PC-9 (cell line): ENCODE measurements around the gene COL4A2.

Experiments used
- EZH2 ChIP-seq: fragments of 200-600 bp; sonication (generic); IDR thresholded peaks from 2 replicates; pipeline ENCODE4 v1.8.0; 2017; ENCODE audit warnings: antibody characterized with exemption, low read depth
- TF ChIP-seq, protein P1 (sequence below): fragments of 200-600 bp; sonication (generic); conservative IDR thresholded peaks from 2 replicates; pipeline ENCODE4 v1.6.1; 2017; ENCODE audit warnings: mixed run types, antibody characterized with exemption, mild to moderate bottlenecking, moderate library complexity

DNA sequence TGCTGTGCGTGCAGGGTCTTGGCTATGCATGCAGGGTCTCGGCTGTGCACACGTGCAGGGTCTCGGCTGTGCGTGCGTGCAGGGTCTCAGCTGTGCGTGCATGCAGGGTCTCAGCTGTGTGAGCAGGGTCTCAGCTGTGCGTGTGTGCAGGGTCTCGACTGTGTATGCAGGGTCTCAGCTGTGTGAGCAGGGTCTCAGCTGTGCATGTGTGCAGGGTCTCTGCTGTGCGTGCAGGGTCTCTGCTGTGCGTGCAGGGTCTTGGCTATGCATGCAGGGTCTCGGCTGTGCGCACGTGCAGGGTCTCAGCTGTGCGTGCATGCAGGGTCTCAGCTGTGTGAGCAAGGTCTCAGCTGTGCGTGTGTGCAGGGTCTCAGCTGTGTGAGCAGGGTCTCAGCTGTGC is 212.0 kb downstream of the COL4A2 start:
- TF ChIP-seq, protein P1, sequence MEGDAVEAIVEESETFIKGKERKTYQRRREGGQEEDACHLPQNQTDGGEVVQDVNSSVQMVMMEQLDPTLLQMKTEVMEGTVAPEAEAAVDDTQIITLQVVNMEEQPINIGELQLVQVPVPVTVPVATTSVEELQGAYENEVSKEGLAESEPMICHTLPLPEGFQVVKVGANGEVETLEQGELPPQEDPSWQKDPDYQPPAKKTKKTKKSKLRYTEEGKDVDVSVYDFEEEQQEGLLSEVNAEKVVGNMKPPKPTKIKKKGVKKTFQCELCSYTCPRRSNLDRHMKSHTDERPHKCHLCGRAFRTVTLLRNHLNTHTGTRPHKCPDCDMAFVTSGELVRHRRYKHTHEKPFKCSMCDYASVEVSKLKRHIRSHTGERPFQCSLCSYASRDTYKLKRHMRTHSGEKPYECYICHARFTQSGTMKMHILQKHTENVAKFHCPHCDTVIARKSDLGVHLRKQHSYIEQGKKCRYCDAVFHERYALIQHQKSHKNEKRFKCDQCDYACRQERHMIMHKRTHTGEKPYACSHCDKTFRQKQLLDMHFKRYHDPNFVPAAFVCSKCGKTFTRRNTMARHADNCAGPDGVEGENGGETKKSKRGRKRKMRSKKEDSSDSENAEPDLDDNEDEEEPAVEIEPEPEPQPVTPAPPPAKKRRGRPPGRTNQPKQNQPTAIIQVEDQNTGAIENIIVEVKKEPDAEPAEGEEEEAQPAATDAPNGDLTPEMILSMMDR, result no peak
- no peak for TF ChIP-seq EZH2
